Osteocyte (in vitro differentiated cells): Measurements from ENCODE around the gene AKAP1. TPM values are rescaled to one million over a fixed set of nuclear protein-coding genes. Genes with fewer than 3 reads are reported as not detected.
A peak's percentile ranks its signal among the peaks of the same experiment; 100 is the strongest.

Experiments used
- DNase-seq: peaks from one replicate; pipeline ENCODE4 v3.0.0; 2021; ENCODE audit warnings: mixed read lengths; ENCODE audit not compliant: unreplicated experiment; ENCODE audit errors: extremely low spot score
- H3K27ac Mint-ChIP-seq: one replicate; pipeline ENCODE4 v1.8.0; 2021; ENCODE audit warnings: mild to moderate bottlenecking, mixed read lengths; ENCODE audit not compliant: unreplicated experiment
- H3K27me3 Mint-ChIP-seq: one replicate; pipeline ENCODE4 v1.8.0; 2021; ENCODE audit warnings: mixed read lengths; ENCODE audit not compliant: unreplicated experiment
- H3K36me3 Mint-ChIP-seq: one replicate; pipeline ENCODE4 v1.8.0; 2021; ENCODE audit warnings: mixed read lengths; ENCODE audit not compliant: unreplicated experiment
- H3K4me1 Mint-ChIP-seq: one replicate; pipeline ENCODE4 v1.8.0; 2021; ENCODE audit warnings: mixed read lengths; ENCODE audit not compliant: unreplicated experiment
- H3K4me3 Mint-ChIP-seq: one replicate; pipeline ENCODE4 v1.8.0; 2021; ENCODE audit warnings: mild to moderate bottlenecking, moderate library complexity, mixed read lengths; ENCODE audit not compliant: unreplicated experiment
- H3K9me3 Mint-ChIP-seq: one replicate; pipeline ENCODE4 v1.8.0; 2021; ENCODE audit warnings: mixed read lengths; ENCODE audit not compliant: unreplicated experiment
- total RNA-seq: library from RNA; stranded (reverse); gene quantifications from 2 replicates; pipeline ENCODE4 v1.2.1, GENCODE V29; 2021
- TF ChIP-seq, protein P1 (sequence below): fragments of 200-600 bp; sonication (generic); IDR thresholded peaks from 2 replicates; pipeline ENCODE4 v1.5.0; 2021; ENCODE audit warnings: antibody characterized with exemption, mild to moderate bottlenecking, moderate library complexity

Gene AKAP1
- total RNA-seq, 1 donor from 2014 or later: 16.8 TPM

DNA sequence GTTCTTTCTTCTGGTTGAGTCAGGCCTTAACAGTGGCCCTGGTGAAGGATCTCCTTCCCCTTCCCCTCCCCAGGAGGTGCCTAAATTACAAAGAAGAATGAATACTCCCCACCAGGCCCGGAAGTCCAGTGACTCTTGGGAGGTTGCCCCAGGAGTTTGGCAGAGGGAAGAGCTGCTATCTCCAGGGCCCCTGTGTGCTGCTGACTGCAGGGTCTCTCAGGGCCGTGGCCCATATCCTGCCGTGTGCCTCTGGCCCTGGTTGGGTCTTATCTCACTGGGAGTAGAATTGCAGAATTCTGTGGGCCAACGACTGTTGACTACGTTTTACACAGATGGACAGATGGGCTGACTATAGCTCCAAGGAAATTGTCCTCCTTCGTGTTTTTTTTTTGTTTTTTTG lies 28.0 kb downstream of the AKAP1 start:
- DNase-seq: no peak
- Mint-ChIP-seq H3K27me3 (no peaks in the 10 kb centered on the region), H3K4me1 (peaks cover 4% of the 10 kb centered on the region), H3K4me3 (no peak overlapping the region), H3K27ac (no peak overlapping the region), H3K36me3 (peaks cover 18% of the 10 kb centered on the region), H3K9me3 (no peaks in the 10 kb centered on the region)
- TF ChIP-seq, protein P1, sequence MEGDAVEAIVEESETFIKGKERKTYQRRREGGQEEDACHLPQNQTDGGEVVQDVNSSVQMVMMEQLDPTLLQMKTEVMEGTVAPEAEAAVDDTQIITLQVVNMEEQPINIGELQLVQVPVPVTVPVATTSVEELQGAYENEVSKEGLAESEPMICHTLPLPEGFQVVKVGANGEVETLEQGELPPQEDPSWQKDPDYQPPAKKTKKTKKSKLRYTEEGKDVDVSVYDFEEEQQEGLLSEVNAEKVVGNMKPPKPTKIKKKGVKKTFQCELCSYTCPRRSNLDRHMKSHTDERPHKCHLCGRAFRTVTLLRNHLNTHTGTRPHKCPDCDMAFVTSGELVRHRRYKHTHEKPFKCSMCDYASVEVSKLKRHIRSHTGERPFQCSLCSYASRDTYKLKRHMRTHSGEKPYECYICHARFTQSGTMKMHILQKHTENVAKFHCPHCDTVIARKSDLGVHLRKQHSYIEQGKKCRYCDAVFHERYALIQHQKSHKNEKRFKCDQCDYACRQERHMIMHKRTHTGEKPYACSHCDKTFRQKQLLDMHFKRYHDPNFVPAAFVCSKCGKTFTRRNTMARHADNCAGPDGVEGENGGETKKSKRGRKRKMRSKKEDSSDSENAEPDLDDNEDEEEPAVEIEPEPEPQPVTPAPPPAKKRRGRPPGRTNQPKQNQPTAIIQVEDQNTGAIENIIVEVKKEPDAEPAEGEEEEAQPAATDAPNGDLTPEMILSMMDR: no peak

DNA sequence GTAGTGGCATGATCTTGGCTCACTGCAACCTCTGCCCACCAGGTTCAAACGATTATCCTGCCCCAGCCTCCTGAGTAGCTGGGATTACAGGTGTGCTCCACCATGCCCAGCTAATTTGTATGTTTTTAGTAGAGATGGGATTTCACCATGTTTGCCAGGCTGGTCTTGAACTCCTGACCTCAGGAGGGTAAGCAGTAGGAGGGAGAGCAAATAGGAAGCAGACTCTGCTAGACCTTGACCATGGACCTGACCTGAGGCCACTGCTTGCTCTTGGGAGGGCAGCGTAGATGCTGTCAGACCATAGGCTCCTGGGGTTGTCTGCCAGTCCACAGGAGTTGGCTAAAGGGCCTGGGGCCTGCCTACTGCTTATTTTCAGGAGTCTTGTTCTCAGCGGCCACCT lies 28.6 kb downstream of the AKAP1 start:
- Mint-ChIP-seq H3K27me3 (no peaks in the 10 kb centered on the region), H3K9me3 (no peaks in the 10 kb centered on the region)
- no peak for DNase-seq

DNA sequence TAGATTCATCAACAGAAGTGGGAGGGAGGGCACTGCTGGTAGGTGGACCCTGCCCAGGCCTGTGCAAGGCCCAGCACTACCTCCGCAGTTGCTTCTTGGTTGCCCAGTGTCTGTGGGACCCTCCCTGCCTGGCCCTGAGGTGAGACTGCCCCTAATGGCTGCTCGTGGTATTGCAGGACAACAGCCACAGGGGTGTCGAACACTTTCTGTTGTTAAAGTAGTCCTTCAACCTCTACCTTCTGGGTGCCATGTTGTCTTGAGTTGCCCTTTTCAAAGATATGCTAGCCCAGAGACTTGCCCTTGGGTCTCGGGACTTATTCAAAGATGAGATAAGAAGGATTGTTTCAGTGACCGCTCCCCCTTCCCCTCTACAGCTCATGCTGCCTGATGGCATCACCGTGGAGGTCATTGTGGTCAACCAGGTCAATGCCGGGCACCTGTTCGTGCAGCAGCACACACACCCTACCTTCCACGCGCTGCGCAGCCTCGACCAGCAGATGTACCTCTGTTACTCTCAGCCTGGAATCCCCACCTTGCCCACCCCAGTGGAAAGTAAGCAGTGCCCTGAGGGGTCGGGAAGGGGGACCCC lies 29.1 kb downstream of the AKAP1 start:
- TF ChIP-seq, protein P1: peak; percentile 69
- Mint-ChIP-seq H3K4me1 (peaks cover 3% of the 10 kb centered on the region), H3K27ac (no peak overlapping the region), H3K36me3 (peaks cover 27% of the 10 kb centered on the region), H3K9me3 (no peaks in the 10 kb centered on the region), H3K4me3 (no peak overlapping the region), H3K27me3 (no peaks in the 10 kb centered on the region)
- no peak for DNase-seq

More for the DNA sequence above, 28.6 kb downstream of the AKAP1 start:
- TF ChIP-seq, protein P1: no peak
- Mint-ChIP-seq H3K27ac (no peak overlapping the region), H3K36me3 (peaks cover 24% of the 10 kb centered on the region), H3K4me1 (peaks cover 3% of the 10 kb centered on the region), H3K4me3 (no peak overlapping the region)

DNA sequence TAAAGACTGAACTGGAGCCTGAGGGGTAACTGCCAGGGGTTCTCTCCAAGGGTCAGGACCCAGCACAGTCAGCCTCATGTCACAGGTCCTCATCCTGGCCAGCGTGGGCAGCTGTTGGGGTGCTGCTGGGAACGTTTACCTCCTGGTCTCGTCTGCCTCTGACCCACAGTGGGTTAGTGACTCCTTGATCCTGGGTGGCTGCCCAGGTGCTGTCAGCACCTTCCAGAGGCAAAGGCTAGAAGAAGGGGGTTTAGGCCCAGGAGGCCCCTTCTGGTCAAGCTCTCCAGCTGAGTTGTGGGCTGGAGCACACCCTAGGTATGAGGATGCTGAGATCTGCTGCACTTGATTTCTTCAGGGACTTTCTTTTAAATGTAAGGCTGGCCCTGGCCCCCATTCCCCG lies 30.3 kb downstream of the AKAP1 start:
- Mint-ChIP-seq H3K36me3 (peaks cover 28% of the 10 kb centered on the region), H3K9me3 (no peaks in the 10 kb centered on the region), H3K27ac (no peak overlapping the region), H3K4me1 (peaks cover 1% of the 10 kb centered on the region), H3K27me3 (no peaks in the 10 kb centered on the region), H3K4me3 (no peak overlapping the region)
- TF ChIP-seq, protein P1: no peak
- no peak for DNase-seq

DNA sequence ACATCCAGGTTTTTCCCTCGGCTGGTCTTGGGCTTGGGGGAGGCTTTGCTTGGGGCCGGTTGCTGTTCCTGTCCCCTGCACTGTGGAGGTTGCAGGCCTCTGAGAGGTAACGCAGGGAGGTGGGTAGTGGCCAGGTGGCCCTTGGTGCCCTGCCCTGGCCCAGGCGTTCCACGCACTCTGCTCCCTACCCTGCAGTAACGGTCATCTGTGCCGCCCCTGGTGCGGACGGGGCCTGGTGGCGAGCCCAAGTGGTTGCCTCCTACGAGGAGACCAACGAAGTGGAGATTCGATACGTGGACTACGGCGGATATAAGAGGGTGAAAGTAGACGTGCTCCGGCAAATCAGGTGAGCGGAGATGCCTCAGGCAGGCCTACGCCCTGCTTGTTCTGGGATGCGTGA lies 30.9 kb downstream of the AKAP1 start:
- Mint-ChIP-seq H3K36me3 (peaks cover 31% of the 10 kb centered on the region), H3K27me3 (no peaks in the 10 kb centered on the region), H3K27ac (no peak overlapping the region), H3K4me1 (no peaks in the 10 kb centered on the region), H3K9me3 (no peaks in the 10 kb centered on the region), H3K4me3 (no peak overlapping the region)
- DNase-seq: no peak
- TF ChIP-seq, protein P1: no peak
